HepG2 (cell line): ENCODE results near the gene EMB. TPM values are rescaled to one million over a fixed set of nuclear protein-coding genes. Genes with fewer than 3 reads are reported as not detected.

Experiments
- ATAC-seq: fragments of 200-7000 bp; cut with Tn5 transposase; 3 replicates; pipeline ENCODE4 v1.9.1; 2020; ENCODE audit warnings: mild to moderate bottlenecking, moderate library complexity
- BruUV-seq: library from RNA; stranded (reverse); fragments of 400-500 nt; replicated peaks from 2 replicates; lab custom pipeline; 2021; lab: Mats Ljungman, UMichigan
- CTCF ChIA-PET: fragments of 300-600 bp; formaldehyde crosslinking; extraction: SDS; loops from one replicate; lab custom pipeline; 2021; ENCODE audit warnings: low total read pairs, inconsistent platforms, low intra/inter-chr PET ratio; lab: Yijun Ruan, JAX
- POLR2A ChIA-PET: fragments of 350-600 bp; sonication (Branson Sonifier 250); formaldehyde crosslinking; loops from one replicate; lab custom pipeline; 2020; ENCODE audit warnings: antibody characterized with exemption, inconsistent platforms; lab: Yijun Ruan, JAX
- DNase-seq: peaks from one replicate; pipeline ENCODE4 v3.0.0-alpha.2; 2015; ENCODE audit warnings: low spot score
- FAIRE-seq: peaks from 3 replicates; lab custom pipeline; 2011; peaks lifted over from hg19 to GRCh38; lab: Jason Lieb, UNC
- H2AFZ ChIP-seq: one replicate; pipeline ENCODE4 v1.6.1; 2011; ENCODE audit warnings: low read length, inconsistent platforms
- H3K27ac ChIP-seq: fragments of 300-600 bp; 3 replicates; pipeline ENCODE4 v1.8.0; 2011; ENCODE audit warnings: mixed run types, mild to moderate bottlenecking, mixed read lengths, low read length, inconsistent platforms; ENCODE audit not compliant: insufficient read depth; ENCODE audit errors: extremely low read length
- H3K27me3 ChIP-seq, 2 experiments: fragments of 200-600 bp in 1 of 2; 2 replicates in 1 of 2; 3 replicates in 1 of 2; pipeline versions ENCODE4 v1.6.0 to v1.8.0; 2011; ENCODE audit warnings: low read length in 2 of 2, mild to moderate bottlenecking in 2 of 2, moderate library complexity in 2 of 2, inconsistent platforms in 1 of 2; ENCODE audit not compliant: insufficient read depth in 2 of 2, control insufficient read depth in 1 of 2
- H3K36me3 ChIP-seq, 2 experiments: fragments of 200-600 bp in 1 of 2; replicated peaks in 1 of 2; 2 replicates in 1 of 2; 3 replicates in 1 of 2; pipeline versions ENCODE4 v1.5.1 to v1.8.0; 2011; ENCODE audit warnings: low read length in 2 of 2, inconsistent platforms in 1 of 2; ENCODE audit not compliant: insufficient read depth in 2 of 2, control insufficient read depth in 1 of 2
- H3K4me1 ChIP-seq: 2 replicates; pipeline ENCODE4 v1.5.1; 2012; ENCODE audit warnings: low read length, inconsistent platforms; ENCODE audit not compliant: insufficient read depth
- H3K4me2 ChIP-seq: 2 replicates; pipeline ENCODE4 v1.6.0; 2011; ENCODE audit warnings: low read depth, low read length, inconsistent platforms
- H3K4me3 ChIP-seq, 3 experiments: fragments of 200-600 bp in 1 of 3; sonication (generic), shearing (Covaris generic) in 1 of 3; replicated peaks in 1 of 3; 2 replicates each; pipeline ENCODE4 v1.5.1; 2011 to 2016; ENCODE audit warnings: low read length in 3 of 3, inconsistent platforms in 2 of 3, low read depth in 2 of 3, mild to moderate bottlenecking in 2 of 3, control low read depth in 1 of 3, mixed read lengths in 1 of 3; ENCODE audit not compliant: insufficient read depth in 1 of 3
- H3K79me2 ChIP-seq: one replicate; pipeline ENCODE4 v1.6.1; 2011; ENCODE audit warnings: low read length, inconsistent platforms; ENCODE audit not compliant: insufficient read depth
- H3K9ac ChIP-seq: 2 replicates; pipeline ENCODE4 v1.6.0; 2011; ENCODE audit warnings: mild to moderate bottlenecking, low read depth, low read length, inconsistent platforms; ENCODE audit not compliant: insufficient read depth
- H3K9me3 ChIP-seq: 2 replicates; pipeline ENCODE4 v1.5.1; 2012; ENCODE audit warnings: mild to moderate bottlenecking, low read length
- H4K20me1 ChIP-seq: 2 replicates; pipeline ENCODE4 v1.6.0; 2011; ENCODE audit warnings: inconsistent platforms, mild to moderate bottlenecking, low read length, moderate library complexity; ENCODE audit not compliant: insufficient read depth
- ATF5 ChIP-seq: sonication (generic); formaldehyde crosslinking; IDR thresholded peaks from 2 replicates; pipeline ENCODE4 v1.4.0; 2020; ENCODE audit warnings: mild to moderate bottlenecking, low read depth, missing genetic modification reagents
- DPF2 ChIP-seq: sonication (generic); formaldehyde crosslinking; IDR thresholded peaks from 2 replicates; pipeline ENCODE4 v1.4.0; 2020; ENCODE audit warnings: mild to moderate bottlenecking, low read depth, missing genetic modification reagents, borderline replicate concordance
- HCFC1 ChIP-seq: fragments of 150-350 bp; IDR thresholded peaks from 2 replicates; pipeline ENCODE4 v1.6.1; 2014; ENCODE audit warnings: low read depth, low read length
- HNRNPUL1 ChIP-seq: fragments of 200-400 bp; formaldehyde crosslinking; IDR thresholded peaks from 2 replicates; pipeline ENCODE4 v1.6.1; 2017; ENCODE audit warnings: low read depth, mild to moderate bottlenecking, low read length, moderate library complexity
- RFX3 ChIP-seq: IDR thresholded peaks from 2 replicates; pipeline ENCODE4 v1.6.1; 2016; ENCODE audit warnings: missing biosample characterization, missing genetic modification reagents
- SMYD3 ChIP-seq: sonication (generic); formaldehyde crosslinking; IDR thresholded peaks from 2 replicates; pipeline ENCODE4 v1.8.1; 2023; ENCODE audit warnings: mild to moderate bottlenecking, missing genetic modification reagents
- THYN1 ChIP-seq: sonication (generic); formaldehyde crosslinking; IDR thresholded peaks from 2 replicates; pipeline ENCODE4 v1.8.1; 2023; ENCODE audit warnings: low read depth, mild to moderate bottlenecking, moderate library complexity, missing genetic modification reagents, borderline replicate concordance
- UBTF ChIP-seq: sonication (generic); formaldehyde crosslinking; IDR thresholded peaks from 2 replicates; pipeline ENCODE4 v1.4.0; 2020; ENCODE audit warnings: mild to moderate bottlenecking, missing genetic modification reagents
- ZFAT ChIP-seq: sonication (generic); formaldehyde crosslinking; conservative IDR thresholded peaks from 2 replicates; pipeline ENCODE4 v1.8.1; 2023; ENCODE audit warnings: missing genetic modification reagents, inconsistent platforms
- ZMYM3 ChIP-seq: sonication (generic); formaldehyde crosslinking; IDR thresholded peaks from 2 replicates; pipeline ENCODE4 v1.5.1; 2020; ENCODE audit warnings: mild to moderate bottlenecking, missing genetic modification reagents
- ZNF280B ChIP-seq: sonication (generic); formaldehyde crosslinking; IDR thresholded peaks from 2 replicates; pipeline ENCODE4 v1.5.0; 2020; ENCODE audit warnings: missing genetic modification reagents, mild to moderate bottlenecking, borderline replicate concordance
- ZNF33A ChIP-seq: sonication (generic); formaldehyde crosslinking; IDR thresholded peaks from 2 replicates; pipeline ENCODE4 v1.5.1; 2020; ENCODE audit warnings: missing genetic modification reagents, mild to moderate bottlenecking, moderate library complexity, borderline replicate concordance
- ZNF44 ChIP-seq: sonication (generic); formaldehyde crosslinking; IDR thresholded peaks from 2 replicates; pipeline ENCODE4 v1.5.1; 2020; ENCODE audit warnings: mild to moderate bottlenecking, missing genetic modification reagents
- ZNF75D ChIP-seq: sonication (generic); formaldehyde crosslinking; IDR thresholded peaks from 2 replicates; pipeline ENCODE4 v1.8.1; 2023; ENCODE audit warnings: missing genetic modification reagents, mild to moderate bottlenecking, borderline replicate concordance
- ZNF770 ChIP-seq: sonication (generic); formaldehyde crosslinking; IDR thresholded peaks from 2 replicates; pipeline ENCODE4 v1.5.0; 2020; ENCODE audit warnings: mild to moderate bottlenecking, missing genetic modification reagents
- ZNF781 ChIP-seq: sonication (generic); formaldehyde crosslinking; IDR thresholded peaks from 2 replicates; pipeline ENCODE4 v1.5.1; 2020; ENCODE audit warnings: borderline replicate concordance, mild to moderate bottlenecking, missing genetic modification reagents; ENCODE audit errors: not compliant biosample characterization
- in situ Hi-C: cut with HindIII; loops from 2 replicates; pipeline ENCODE4 v1.10.0; 2017; ENCODE audit warnings: low pct_unique_long_range_greater_than_20kb; ENCODE audit not compliant: extremely low pct_ligation_motif_present
- intact Hi-C: fragments of 100-400 bp; cut with micrococcal nuclease; formaldehyde crosslinking; loops from one replicate; pipeline ENCODE4 v1.10.0; 2022; ENCODE audit not compliant: unreplicated experiment
- polyA plus RNA-seq, 8 experiments: library from polyadenylated mRNA; depleted of rRNA in 3 of 8; stranded (reverse) in 7 of 8; unstranded in 1 of 8; fragments of >200 nt; fragmentation: Illumina TruSeq in 4 of 8; extraction: Trizol in 4 of 8; gene quantifications; 2 replicates each; pipeline versions ENCODE4 v1.2.1 to v1.2.3, GENCODE V29; 2011 to 2016; ENCODE audit warnings: low read depth in 4 of 8, missing spikeins in 1 of 8, mixed read lengths in 1 of 8; ENCODE audit not compliant: insufficient read depth in 1 of 8
- total RNA-seq, 5 experiments: library from RNA; depleted of rRNA; stranded (reverse); fragments of >200 nt; fragmentation: Illumina TruSeq; extraction: Trizol; gene quantifications; 2 replicates each; pipeline ENCODE4 v1.2.3, GENCODE V29; 2016; ENCODE audit warnings: low read depth in 1 of 5

Gene EMB
- total and polyA plus RNA-seq, 2 of the 13 experiments (the other 11 are each of a cell fraction or from before 2014, with no cell fraction given), result 0.01 TPM; not detected in 1

- in situ Hi-C loops (no loop called here), intact Hi-C loops (loop anchor here (5.0 kb wide), 1 partner anchor 177 kb away; no protein-coding TSS in a partner anchor)
- no peak overlapping the region for H3K4me3 ChIP-seq
- DNase-seq, result no peak
- POLR2A ChIA-PET, result no interaction called here
- H3K27me3 ChIP-seq, result no peaks in the 10 kb centered on the region; a peak in 1 of 5 replicates
- H2AFZ ChIP-seq, result no peak overlapping the region
- no peak overlapping the region for H3K4me2 ChIP-seq
- no peak for FAIRE-seq
- ATAC-seq, result no peak
- H3K9ac ChIP-seq, result no peak overlapping the region
- H3K79me2 ChIP-seq, result no peaks in the 10 kb centered on the region
- H3K36me3 ChIP-seq, result no peaks in the 10 kb centered on the region
- no TSS peak for BruUV-seq
- CTCF ChIA-PET, result no interaction called here
- H3K4me1 ChIP-seq, result no peaks in the 10 kb centered on the region
- no peak for TF ChIP-seq ATF5
- no peak for TF ChIP-seq ZNF280B (CRISPR knock-in tag)
- TF ChIP-seq ZFAT (CRISPR knock-in tag), result no peak
- TF ChIP-seq ZNF44 (CRISPR knock-in tag), result no peak
- TF ChIP-seq THYN1 (CRISPR knock-in tag), result no peak
- TF ChIP-seq ZMYM3 (CRISPR knock-in tag), result no peak
- TF ChIP-seq DPF2 (CRISPR knock-in tag), result no peak
- no peak for TF ChIP-seq UBTF (CRISPR knock-in tag)
- TF ChIP-seq ZNF33A (CRISPR knock-in tag), result no peak
- no peak for TF ChIP-seq ZNF781
- TF ChIP-seq ZNF75D (CRISPR knock-in tag), result no peak
- TF ChIP-seq RFX3 (CRISPR knock-in tag), result no peak
- no peak for TF ChIP-seq HNRNPUL1
- TF ChIP-seq SMYD3 (CRISPR knock-in tag), result no peak
- TF ChIP-seq HCFC1, result no peak
- TF ChIP-seq ZNF770, result no peak
- TF ChIP-seq, all 625 proteins: peak for 0
- Histone ChIP-seq H3K27ac (no peak overlapping the region), H3K9me3 (peaks cover 73% of the 10 kb centered on the region), H4K20me1 (no peaks in the 10 kb centered on the region)
Measured at GRCh38 chr5:50359187-50359586, 81.9 kb downstream of the EMB start.
